HCT116 (cell line): ENCODE data around the gene CBFA2T2.

Source experiments
- POLR2A ChIP-seq: IDR thresholded peaks from 2 replicates; pipeline ENCODE4 v1.7.0; 2011; ENCODE audit warnings: borderline replicate concordance; ENCODE audit not compliant: insufficient read depth, insufficient read length; ENCODE audit errors: extremely low read depth
- SRF ChIP-seq: IDR thresholded peaks from 2 replicates; pipeline ENCODE4 v1.6.1; 2012; ENCODE audit warnings: low read depth
- TF ChIP-seq, protein P1 (sequence below), 3 experiments: fragments of 200-600 bp in 1 of 3; sonication (generic) in 1 of 3; IDR thresholded peaks in 2 of 3; conservative IDR thresholded peaks in 1 of 3; 2 replicates each; pipeline ENCODE4 v1.5.1; 2012 to 2017; ENCODE audit warnings: low read depth in 2 of 3, low read length in 2 of 3, antibody characterized with exemption in 1 of 3, borderline replicate concordance in 1 of 3, control low read depth in 1 of 3, mild to moderate bottlenecking in 1 of 3, mixed read lengths in 1 of 3, mixed run types in 1 of 3, moderate library complexity in 1 of 3; ENCODE audit not compliant: insufficient read depth in 1 of 3

DNA sequence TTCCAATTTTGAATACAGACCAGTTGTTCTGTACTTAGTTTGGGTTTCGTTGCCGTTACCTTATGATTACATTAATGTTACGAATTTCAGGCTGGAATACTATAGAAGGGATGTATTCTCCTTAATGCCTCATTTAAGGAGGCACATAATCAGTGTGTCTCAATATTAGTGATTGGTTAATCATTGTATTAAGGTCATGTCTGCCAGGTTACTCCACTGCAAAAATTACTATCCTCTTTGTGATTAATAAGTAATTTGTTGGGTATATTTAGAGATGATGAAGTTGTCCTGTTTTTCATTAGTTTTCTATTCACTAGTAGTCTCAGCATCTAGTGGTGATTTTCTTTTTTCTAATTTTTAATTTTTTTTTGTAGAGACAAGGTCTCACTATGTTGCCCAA, 66.3 kb downstream of the CBFA2T2 start:
- no peak for TF ChIP-seq SRF
- TF ChIP-seq, protein P1, sequence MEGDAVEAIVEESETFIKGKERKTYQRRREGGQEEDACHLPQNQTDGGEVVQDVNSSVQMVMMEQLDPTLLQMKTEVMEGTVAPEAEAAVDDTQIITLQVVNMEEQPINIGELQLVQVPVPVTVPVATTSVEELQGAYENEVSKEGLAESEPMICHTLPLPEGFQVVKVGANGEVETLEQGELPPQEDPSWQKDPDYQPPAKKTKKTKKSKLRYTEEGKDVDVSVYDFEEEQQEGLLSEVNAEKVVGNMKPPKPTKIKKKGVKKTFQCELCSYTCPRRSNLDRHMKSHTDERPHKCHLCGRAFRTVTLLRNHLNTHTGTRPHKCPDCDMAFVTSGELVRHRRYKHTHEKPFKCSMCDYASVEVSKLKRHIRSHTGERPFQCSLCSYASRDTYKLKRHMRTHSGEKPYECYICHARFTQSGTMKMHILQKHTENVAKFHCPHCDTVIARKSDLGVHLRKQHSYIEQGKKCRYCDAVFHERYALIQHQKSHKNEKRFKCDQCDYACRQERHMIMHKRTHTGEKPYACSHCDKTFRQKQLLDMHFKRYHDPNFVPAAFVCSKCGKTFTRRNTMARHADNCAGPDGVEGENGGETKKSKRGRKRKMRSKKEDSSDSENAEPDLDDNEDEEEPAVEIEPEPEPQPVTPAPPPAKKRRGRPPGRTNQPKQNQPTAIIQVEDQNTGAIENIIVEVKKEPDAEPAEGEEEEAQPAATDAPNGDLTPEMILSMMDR (IDR thresholded peaks at IDR 0.05 in 2 of 3, conservative IDR thresholded peaks at IDR 0.05 in 1 of 3; ENCODE audit: borderline replicate concordance in 1 of 3, insufficient read depth in 1 of 3, low read depth in 2 of 3, low read length in 2 of 3) = no peak
- TF ChIP-seq POLR2A = no peak
